ENCODE data around the gene LPAR3.

The LPAR3 gene

GRCh38 chr1:84823991-84824390 lies 69.0 kb downstream of the LPAR3 start:
- no peak for DNase-seq

- DNase-seq: no peak
Observed at GRCh38 chr1:84823511-84823910, 69.5 kb downstream of the LPAR3 start.

- no peak for DNase-seq
Observed at GRCh38 chr1:84810343-84810742, 82.7 kb downstream of the LPAR3 start.

- DNase-seq: no peak
Observed at GRCh38 chr1:84809023-84809422, 84.0 kb downstream of the LPAR3 start.

- peak; percentile 74 for DNase-seq
Observed at GRCh38 chr1:84803604-84804003, 89.4 kb downstream of the LPAR3 start.

- no peak for DNase-seq
Observed at GRCh38 chr1:84802567-84803232, 90.3 kb downstream of the LPAR3 start.

- no peak for DNase-seq
Observed at GRCh38 chr1:84800090-84801073, 92.6 kb downstream of the LPAR3 start.

- DNase-seq: no peak
Observed at GRCh38 chr1:84797603-84798002, 95.4 kb downstream of the LPAR3 start.

- no peak for DNase-seq
Observed at GRCh38 chr1:84795966-84796600, 96.9 kb downstream of the LPAR3 start.

- DNase-seq: no peak
Observed at GRCh38 chr1:84795213-84795612, 97.8 kb downstream of the LPAR3 start.

GRCh38 chr1:84792421-84792820 lies 100.6 kb downstream of the LPAR3 start:
- DNase-seq: no peak

- DNase-seq: no peak
Observed at GRCh38 chr1:84789014-84789413, 104.0 kb downstream of the LPAR3 start.

- no peak for DNase-seq
Observed at GRCh38 chr1:84785271-84786036, 107.6 kb downstream of the LPAR3 start.

GRCh38 chr1:84782881-84783280 lies 110.1 kb downstream of the LPAR3 start:
- no peak for DNase-seq

GRCh38 chr1:84781946-84782771 lies 110.8 kb downstream of the LPAR3 start:
- no peak for DNase-seq

GRCh38 chr1:84780000-84780716 lies 112.8 kb downstream of the LPAR3 start:
- no peak for DNase-seq

- DNase-seq: no peak
Observed at GRCh38 chr1:84776639-84777038, 116.4 kb downstream of the LPAR3 start.

- no peak for DNase-seq
Observed at GRCh38 chr1:84775535-84775920, 117.5 kb downstream of the LPAR3 start.

GRCh38 chr1:84774669-84775534 lies 118.1 kb downstream of the LPAR3 start:
- peak; percentile 20 for DNase-seq

GRCh38 chr1:84773933-84774497 lies 119.0 kb downstream of the LPAR3 start:
- DNase-seq: no peak
